ENCODE measurements around the gene ASIC3. TPM values are rescaled to one million over a fixed set of nuclear protein-coding genes. Genes with fewer than 3 reads are reported as not detected.

ASIC3 gene
- total RNA-seq, 6 experiments from 2014 or later, result 0.53 to 1.2 (median 1.2) TPM

DNA sequence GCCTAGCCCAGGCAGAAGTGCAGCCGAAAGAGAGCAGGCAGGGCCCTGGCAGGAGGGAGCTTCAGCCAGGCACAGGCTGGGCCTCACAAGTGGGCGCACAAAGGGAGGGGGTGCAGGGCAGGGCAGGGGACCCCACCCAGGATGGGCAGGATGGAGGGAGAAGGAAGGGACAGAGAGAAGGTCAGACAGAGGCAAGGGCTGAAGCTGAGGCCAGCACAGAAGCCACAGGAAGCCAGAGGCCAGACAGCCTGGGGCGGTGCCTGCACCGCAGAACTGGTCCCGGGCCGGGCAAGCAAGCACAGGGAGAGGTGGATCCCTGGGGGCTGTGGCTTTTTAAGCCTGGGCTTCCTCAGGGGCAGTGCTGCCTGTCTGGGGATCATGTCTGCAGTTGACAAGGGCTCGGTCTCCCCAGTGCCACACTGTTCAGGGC is 40.8 kb upstream of the ASIC3 start:
- TF ChIP-seq, protein P1, sequence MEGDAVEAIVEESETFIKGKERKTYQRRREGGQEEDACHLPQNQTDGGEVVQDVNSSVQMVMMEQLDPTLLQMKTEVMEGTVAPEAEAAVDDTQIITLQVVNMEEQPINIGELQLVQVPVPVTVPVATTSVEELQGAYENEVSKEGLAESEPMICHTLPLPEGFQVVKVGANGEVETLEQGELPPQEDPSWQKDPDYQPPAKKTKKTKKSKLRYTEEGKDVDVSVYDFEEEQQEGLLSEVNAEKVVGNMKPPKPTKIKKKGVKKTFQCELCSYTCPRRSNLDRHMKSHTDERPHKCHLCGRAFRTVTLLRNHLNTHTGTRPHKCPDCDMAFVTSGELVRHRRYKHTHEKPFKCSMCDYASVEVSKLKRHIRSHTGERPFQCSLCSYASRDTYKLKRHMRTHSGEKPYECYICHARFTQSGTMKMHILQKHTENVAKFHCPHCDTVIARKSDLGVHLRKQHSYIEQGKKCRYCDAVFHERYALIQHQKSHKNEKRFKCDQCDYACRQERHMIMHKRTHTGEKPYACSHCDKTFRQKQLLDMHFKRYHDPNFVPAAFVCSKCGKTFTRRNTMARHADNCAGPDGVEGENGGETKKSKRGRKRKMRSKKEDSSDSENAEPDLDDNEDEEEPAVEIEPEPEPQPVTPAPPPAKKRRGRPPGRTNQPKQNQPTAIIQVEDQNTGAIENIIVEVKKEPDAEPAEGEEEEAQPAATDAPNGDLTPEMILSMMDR (IDR thresholded peaks at IDR 0.05), result no peak
- no peak for TF ChIP-seq POLR2A (IDR thresholded peaks at IDR 0.05)
- intact Hi-C loops (cut with DNase I), result no loop called here
- peak; percentile 29 to 57 (median 36) for ATAC-seq
- Histone ChIP-seq H3K27ac (no peak overlapping the region), H3K4me1 (peaks cover 0 to 4% (median 0%) of the 10 kb centered on the region in 4 donors), H3K9me3 (no peaks in the 10 kb centered on the region), H3K36me3 (no peaks in the 10 kb centered on the region), H3K27me3 (no peaks in the 10 kb centered on the region), H3K4me3 (no peak overlapping the region)
- 55% methylated on average over 2 of the region's 7 CpGs for WGBS (ENCODE audit: insufficient coverage, low coverage, low lambda C conversion rate, missing lambda C conversion rate)
- peak in 1 of 3 donors; percentile 44 for DNase-seq

DNA sequence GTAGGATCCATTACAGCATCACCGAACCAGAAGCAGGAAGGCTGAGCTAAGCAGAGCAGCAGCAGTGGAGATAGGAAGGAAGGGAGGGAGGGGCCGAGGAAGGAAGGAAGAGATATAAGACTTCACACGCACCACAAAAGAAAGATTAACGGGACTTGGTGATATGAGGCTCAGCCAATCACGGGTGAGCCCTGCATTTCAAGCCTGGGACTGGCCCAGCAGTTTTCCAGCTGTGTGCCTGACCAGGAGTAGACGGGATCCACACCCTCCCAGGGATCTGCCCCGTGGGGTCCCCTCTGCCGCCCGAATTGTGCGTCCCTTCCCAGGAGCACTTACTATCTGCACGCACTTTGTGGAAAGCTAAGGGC is 40.2 kb upstream of the ASIC3 start:
- no peaks in the 10 kb centered on the region for H3K27me3 ChIP-seq
- peaks cover 0 to 4% (median 0%) of the 10 kb centered on the region in 4 donors for H3K4me1 ChIP-seq
- DNase-seq (peak in 1 of 3 donors; percentile 46), ATAC-seq (peak; percentile 61 to 66 (median 64))
- WGBS (ENCODE audit: insufficient coverage, low coverage, low lambda C conversion rate, missing lambda C conversion rate), result 37% methylated on average over 5 of the region's 11 CpGs
- H3K4me3 ChIP-seq, result peak overlapping the region in 1 of 3 donors; percentile 29
- no peaks in the 10 kb centered on the region for H3K36me3 ChIP-seq
- TF ChIP-seq, protein P1 (IDR thresholded peaks at IDR 0.05), result no peak
- no peak for TF ChIP-seq POLR2A (IDR thresholded peaks at IDR 0.05)
- no peaks in the 10 kb centered on the region for H3K9me3 ChIP-seq
- intact Hi-C loops (cut with DNase I), result no loop called here
- no peak overlapping the region for H3K27ac ChIP-seq

DNA sequence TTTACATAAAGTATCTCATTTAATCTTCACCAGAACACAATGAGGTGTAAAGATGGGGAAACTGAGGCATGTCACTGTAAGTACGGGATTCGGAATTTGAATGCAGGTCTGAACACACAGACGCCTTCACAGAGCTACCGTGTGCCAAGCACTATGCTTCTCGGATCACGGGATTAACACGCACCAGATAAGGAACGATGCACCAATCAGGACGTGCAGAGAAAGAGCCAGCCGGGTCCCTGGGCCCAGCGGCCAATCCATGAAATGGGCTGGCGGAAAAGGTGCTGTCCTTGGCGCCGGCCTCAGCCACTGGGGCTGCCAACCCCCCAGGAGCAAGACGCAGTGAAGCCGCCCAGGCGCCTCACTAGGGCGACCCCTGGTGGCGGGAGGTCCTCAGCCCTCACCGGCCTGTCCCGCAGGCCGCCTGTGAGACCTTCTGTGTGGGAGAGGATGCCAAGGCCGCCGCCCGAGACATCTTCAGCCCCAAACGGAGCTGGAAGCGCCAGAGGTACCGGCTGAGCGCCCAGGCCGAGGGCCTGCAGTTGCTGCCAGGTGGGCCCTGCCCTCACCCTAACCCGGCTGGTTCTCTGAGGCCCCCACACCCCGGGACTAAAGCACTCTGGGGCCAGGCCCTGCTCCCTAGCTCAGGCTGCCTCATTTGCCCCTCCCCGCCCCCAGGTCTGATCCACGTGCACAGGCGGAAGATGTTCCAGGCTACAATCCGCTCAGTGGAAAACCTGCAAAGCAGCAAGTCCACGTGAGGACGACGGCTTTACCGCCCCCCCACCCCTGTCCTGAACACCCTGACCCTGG is 39.6 kb upstream of the ASIC3 start:
- Histone ChIP-seq H3K4me3 (peak overlapping the region in 1 of 3 donors; percentile 29), H3K9me3 (no peaks in the 10 kb centered on the region), H3K27me3 (no peaks in the 10 kb centered on the region), H3K36me3 (no peaks in the 10 kb centered on the region), H3K4me1 (peaks cover 0 to 7% (median 0%) of the 10 kb centered on the region in 4 donors), H3K27ac (no peak overlapping the region)
- intact Hi-C loops (cut with DNase I), result no loop called here
- ATAC-seq, result peak; percentile 57 to 74 (median 69)
- WGBS (ENCODE audit: insufficient coverage, low coverage, low lambda C conversion rate, missing lambda C conversion rate), result 46% methylated on average over 5 of the region's 40 CpGs
- DNase-seq, result peak in 2 of 3 donors; percentile 70 to 71
- TF ChIP-seq, protein P1 (IDR thresholded peaks at IDR 0.05), result peak; percentile 50 to 82 (median 74)
- TF ChIP-seq POLR2A (IDR thresholded peaks at IDR 0.05), result no peak

DNA sequence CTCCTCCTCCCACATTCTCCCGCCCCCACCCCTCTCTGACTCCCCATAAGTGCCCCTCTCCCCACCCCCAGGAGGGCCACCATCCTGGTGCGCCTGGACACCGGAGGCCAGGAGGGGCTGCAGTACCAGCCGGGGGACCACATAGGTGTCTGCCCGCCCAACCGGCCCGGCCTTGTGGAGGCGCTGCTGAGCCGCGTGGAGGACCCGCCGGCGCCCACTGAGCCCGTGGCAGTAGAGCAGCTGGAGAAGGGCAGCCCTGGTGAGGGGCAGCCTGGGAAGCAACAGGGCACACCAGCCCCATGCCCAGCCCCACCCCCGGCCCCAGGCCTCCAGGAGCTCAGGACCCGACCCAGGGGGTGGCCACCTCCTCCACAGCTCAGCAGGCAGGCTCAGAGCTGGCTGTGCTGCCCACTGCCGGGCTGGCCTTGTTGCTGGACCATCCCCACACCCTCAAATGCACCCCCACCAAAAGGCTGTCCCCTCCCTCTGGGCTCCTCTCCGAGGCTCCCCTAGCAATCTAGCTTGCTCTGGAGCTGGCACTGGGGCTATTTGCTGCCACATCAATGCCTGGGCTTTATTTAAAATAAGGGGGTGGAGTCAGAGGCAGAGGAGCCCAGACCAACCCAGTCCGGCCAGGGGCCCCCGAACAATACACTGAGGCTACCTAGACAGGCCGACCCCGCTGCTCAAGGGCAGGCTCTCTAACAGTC is 38.8 kb upstream of the ASIC3 start:
- Histone ChIP-seq H3K4me1 (peaks cover 0 to 10% (median 0%) of the 10 kb centered on the region in 4 donors), H3K27me3 (peaks cover 0 to 4% of the 10 kb centered on the region in 2 donors), H3K9me3 (no peaks in the 10 kb centered on the region), H3K27ac (no peak overlapping the region), H3K4me3 (no peak overlapping the region), H3K36me3 (no peaks in the 10 kb centered on the region)
- intact Hi-C loops (cut with DNase I), result no loop called here
- 48% methylated on average over 7 of the region's 22 CpGs for WGBS (ENCODE audit: insufficient coverage, low coverage, low lambda C conversion rate, missing lambda C conversion rate)
- no peak for TF ChIP-seq POLR2A (IDR thresholded peaks at IDR 0.05)
- TF ChIP-seq, protein P1 (IDR thresholded peaks at IDR 0.05), result no peak
- no peak for ATAC-seq
- no peak for DNase-seq

Measured in right lobe of liver (tissue), 6 donors.